BJ (cell line): ENCODE data around the gene HDAC9. TPM values are rescaled to one million over a fixed set of nuclear protein-coding genes. Genes with fewer than 3 reads are reported as not detected.
"Not testable (repeated sequence)": the region's sequence is repeated elsewhere in the genome, so short reads cannot be mapped to it uniquely, and the experiment has no call there.

ENCODE experiments used
- CTCF ChIA-PET: fragments of 350-600 bp; formaldehyde crosslinking; extraction: SDS; loops from one replicate; lab custom pipeline; 2021; ENCODE audit warnings: antibody characterized with exemption, inconsistent platforms; lab: Yijun Ruan, JAX
- POLR2A ChIA-PET: fragments of 300-600 bp; sonication (Branson Sonifier 250); formaldehyde crosslinking; extraction: SDS; loops from one replicate; lab custom pipeline; 2021; ENCODE audit warnings: antibody characterized with exemption; lab: Charles Lee
- DNase-seq: peaks from one replicate; pipeline ENCODE4 v3.0.0-alpha.2; 2011; ENCODE audit warnings: low read depth
- H3K27me3 ChIP-seq: 2 replicates; pipeline ENCODE4 v1.6.0; 2011; ENCODE audit warnings: low read length; ENCODE audit not compliant: control insufficient read depth, insufficient read depth
- H3K36me3 ChIP-seq: 2 replicates; pipeline ENCODE4 v1.5.1; 2011; ENCODE audit warnings: low read length; ENCODE audit not compliant: control insufficient read depth, insufficient read depth
- H3K4me3 ChIP-seq: 2 replicates; pipeline ENCODE4 v1.5.1; 2011; ENCODE audit warnings: low read depth, mild to moderate bottlenecking, control low read depth, low read length
- CTCF ChIP-seq: IDR thresholded peaks from 2 replicates; pipeline ENCODE4 v1.5.1; 2011; ENCODE audit warnings: low read depth, mild to moderate bottlenecking, control low read depth, inconsistent platforms, low read length, moderate library complexity; ENCODE audit not compliant: insufficient read depth
- polyA plus RNA-seq: library from polyadenylated mRNA; depleted of rRNA; stranded (reverse); fragments of >200 nt; gene quantifications from 2 replicates; pipeline ENCODE4 v1.2.3, GENCODE V29; 2011

HDAC9 gene
- polyA plus RNA-seq, 1 experiment = 14.7 TPM

- ChIA-PET POLR2A (no interaction called here), CTCF (no interaction called here)
- no peak for TF ChIP-seq CTCF
These were observed 225.9 kb downstream of the HDAC9 start for GRCh38 chr7:18721429-18721828.

GRCh38 chr7:18724318-18724717, 228.8 kb downstream of the HDAC9 start:
- TF ChIP-seq CTCF = no peak
- Histone ChIP-seq H3K4me3 (no peak overlapping the region), H3K27me3 (no peaks in the 10 kb centered on the region), H3K36me3 (no peaks in the 10 kb centered on the region)
- ChIA-PET POLR2A (no interaction called here), CTCF (interaction anchor here (0.5 to 0.6 kb wide), 2 partner anchors 18 to 1376 kb away, joined by 3 read pairs; no protein-coding TSS in a partner anchor)
- no peak for DNase-seq

More at GRCh38 chr7:18721429-18721828, 225.9 kb downstream of the HDAC9 start:
- Histone ChIP-seq H3K4me3 (no peak overlapping the region), H3K36me3 (no peaks in the 10 kb centered on the region), H3K27me3 (no peaks in the 10 kb centered on the region)
- DNase-seq = no peak

- Histone ChIP-seq H3K27me3 (no peaks in the 10 kb centered on the region), H3K4me3 (no peak overlapping the region), H3K36me3 (no peaks in the 10 kb centered on the region)
- TF ChIP-seq CTCF = no peak
- ChIA-PET POLR2A (no interaction called here), CTCF (interaction anchor here (1.2 kb wide), 1 partner anchor 12 kb away, joined by 3 read pairs; no protein-coding TSS in a partner anchor)
- DNase-seq = no peak
These were observed 231.7 kb downstream of the HDAC9 start for GRCh38 chr7:18727115-18727870.

- POLR2A ChIA-PET, H3K27me3 ChIP-seq, CTCF ChIA-PET, DNase-seq, H3K36me3 ChIP-seq, H3K4me3 ChIP-seq: not testable (repeated sequence)
These were observed 240.5 kb downstream of the HDAC9 start for GRCh38 chr7:18736012-18736411.

- no peak for DNase-seq
- no peaks in the 10 kb centered on the region for H3K27me3 ChIP-seq
- no peaks in the 10 kb centered on the region for H3K36me3 ChIP-seq
- ChIA-PET CTCF (no interaction called here), POLR2A (interaction anchor here (0.6 kb wide), 1 partner anchor 376 kb away, joined by 34 read pairs; no protein-coding TSS in a partner anchor)
- H3K4me3 ChIP-seq = no peak overlapping the region
- TF ChIP-seq CTCF = no peak
These were observed 245.0 kb downstream of the HDAC9 start for GRCh38 chr7:18740579-18740988.
